ENCODE measurements around the gene GRB10.
A peak's percentile ranks its signal among the peaks of the same experiment; 100 is the strongest.

GRB10 gene

GRCh38 chr7:50612704-50613103 is 170.0 kb downstream of the GRB10 start:
- no peak for DNase-seq (ENCODE audit: low read depth in 2 of 2)

GRCh38 chr7:50610521-50611277 is 172.0 kb downstream of the GRB10 start:
- DNase-seq (ENCODE audit: low read depth in 2 of 2), result peak in 1 of 2 donors; percentile 23

- DNase-seq (ENCODE audit: low read depth in 2 of 2), result no peak
These were observed 174.3 kb downstream of the GRB10 start for GRCh38 chr7:50608196-50608906.

- DNase-seq (ENCODE audit: low read depth in 2 of 2), result no peak
These were observed 175.1 kb downstream of the GRB10 start for GRCh38 chr7:50607524-50608125.

- DNase-seq (ENCODE audit: low read depth in 2 of 2), result no peak
These were observed 177.6 kb downstream of the GRB10 start for GRCh38 chr7:50605059-50605458.

GRCh38 chr7:50603287-50603686 is 179.4 kb downstream of the GRB10 start:
- DNase-seq (ENCODE audit: low read depth in 2 of 2), result no peak

- no peak for DNase-seq (ENCODE audit: low read depth in 2 of 2)
These were observed 183.3 kb downstream of the GRB10 start for GRCh38 chr7:50599385-50599784.

- no peak for DNase-seq (ENCODE audit: low read depth in 2 of 2)
These were observed 184.0 kb downstream of the GRB10 start for GRCh38 chr7:50598460-50599343.

- no peak for DNase-seq (ENCODE audit: low read depth in 2 of 2)
These were observed 186.2 kb downstream of the GRB10 start for GRCh38 chr7:50596484-50596883.

- DNase-seq (ENCODE audit: low read depth in 2 of 2), result no peak
These were observed 187.1 kb downstream of the GRB10 start for GRCh38 chr7:50595491-50596102.

- DNase-seq (ENCODE audit: low read depth in 2 of 2), result no peak
These were observed 187.8 kb downstream of the GRB10 start for GRCh38 chr7:50594734-50595485.

GRCh38 chr7:50594136-50594535 is 188.6 kb downstream of the GRB10 start:
- DNase-seq (ENCODE audit: low read depth in 2 of 2), result no peak

- no peak for DNase-seq (ENCODE audit: low read depth in 2 of 2)
These were observed 189.8 kb downstream of the GRB10 start for GRCh38 chr7:50592940-50593339.

- DNase-seq (ENCODE audit: low read depth in 2 of 2), result no peak
These were observed 190.9 kb downstream of the GRB10 start for GRCh38 chr7:50591480-50592438.

- no peak for DNase-seq (ENCODE audit: low read depth in 2 of 2)
These were observed 191.6 kb downstream of the GRB10 start for GRCh38 chr7:50591098-50591479.

GRCh38 chr7:50590535-50590934 is 192.2 kb downstream of the GRB10 start:
- no peak for DNase-seq (ENCODE audit: low read depth in 2 of 2)

- DNase-seq (ENCODE audit: low read depth in 2 of 2), result no peak
These were observed 193.3 kb downstream of the GRB10 start for GRCh38 chr7:50589364-50589763.

- no peak for DNase-seq (ENCODE audit: low read depth in 2 of 2)
These were observed 193.8 kb downstream of the GRB10 start for GRCh38 chr7:50588937-50589336.

- DNase-seq (ENCODE audit: low read depth in 2 of 2), result no peak
These were observed 195.0 kb downstream of the GRB10 start for GRCh38 chr7:50587737-50588136.
